HG03342 (cell line): ENCODE measurements around the gene RPAP2.

Source experiments
- ATAC-seq: cut with Tn5 transposase; IDR thresholded peaks from one replicate; pipeline ENCODE4 v1.9.1; 2021; ENCODE audit warnings: mild to moderate bottlenecking, moderate library complexity; ENCODE audit not compliant: unreplicated experiment

Gene RPAP2

GRCh38 chr1:92445865-92446264 lies 147.0 kb downstream of the RPAP2 start:
- ATAC-seq, result no peak

GRCh38 chr1:92446546-92446945 lies 147.7 kb downstream of the RPAP2 start:
- ATAC-seq, result no peak

DNA sequence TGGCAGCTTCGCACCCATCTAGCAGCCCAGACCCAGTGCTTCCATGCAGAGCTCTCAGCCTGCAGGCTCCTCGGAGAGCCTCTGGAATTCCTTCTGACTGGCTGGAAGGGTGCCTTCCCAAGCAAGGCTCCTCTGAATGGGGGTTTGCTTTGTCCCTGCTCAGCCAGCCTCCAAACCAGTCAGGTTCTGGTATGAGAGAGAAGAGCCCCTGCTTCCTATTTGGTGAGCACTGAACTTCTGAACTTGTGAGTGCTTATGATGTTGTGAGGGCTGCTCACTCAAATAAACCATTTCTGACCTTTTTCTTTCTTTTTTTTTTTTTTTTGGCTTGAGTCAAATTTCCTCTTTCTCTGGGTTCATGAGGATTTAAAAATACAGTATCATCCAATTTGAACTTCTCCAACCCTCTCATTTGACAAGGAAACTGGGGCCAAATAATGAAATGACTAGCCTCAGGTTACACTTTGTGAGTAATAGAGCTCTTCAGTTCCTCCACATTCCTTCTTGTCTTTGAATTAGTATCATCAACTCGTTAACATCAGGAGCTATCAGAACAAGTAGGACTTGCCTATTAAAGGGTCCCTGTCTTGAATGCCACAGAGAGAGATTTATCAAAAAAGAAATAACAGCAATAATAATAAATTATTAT lies 148.3 kb downstream of the RPAP2 start:
- ATAC-seq, result no peak

- no peak for ATAC-seq
Observed at GRCh38 chr1:92447976-92448375, 149.1 kb downstream of the RPAP2 start.
